ENCODE measurements around the gene DXO. TPM values are rescaled to one million over a fixed set of nuclear protein-coding genes. Genes with fewer than 3 reads are reported as not detected.

The DXO gene
- total and polyA plus RNA-seq, 8 donors: 16.2 to 28.3 (median 25.0) TPM

- H3K36me3 ChIP-seq: peaks cover 0 to 41% of the 10 kb centered on the region in 2 donors
- no peaks in the 10 kb centered on the region for H3K9me3 ChIP-seq
- no peaks in the 10 kb centered on the region for H3K27me3 ChIP-seq
- H3K4me3 ChIP-seq: peak overlapping the region; percentile 80 to 85
- intact Hi-C loops (cut with DNase I): no loop called here
- ATAC-seq: no peak
- DNase-seq: peak in 1 of 4 donors; percentile 65
- no peak for TF ChIP-seq CTCF (IDR thresholded peaks at IDR 0.05)
- peak overlapping the region; percentile 95 to 98 for H3K27ac ChIP-seq
- H3K4me1 ChIP-seq: peaks cover 21 to 38% of the 10 kb centered on the region in 2 donors
Measured at GRCh38 chr6:31971279-31971992, 502 bp downstream of the DXO start.

GRCh38 chr6:31970604-31971271, 1.2 kb downstream of the DXO start:
- no peaks in the 10 kb centered on the region for H3K9me3 ChIP-seq
- ATAC-seq (no peak), DNase-seq (peak in 1 of 4 donors; percentile 80)
- H3K27me3 ChIP-seq: no peaks in the 10 kb centered on the region
- no peak for TF ChIP-seq CTCF (IDR thresholded peaks at IDR 0.05)
- peak overlapping the region; percentile 80 to 85 for H3K4me3 ChIP-seq
- H3K4me1 ChIP-seq: peaks cover 21 to 38% of the 10 kb centered on the region in 2 donors
- H3K36me3 ChIP-seq: peaks cover 0 to 48% of the 10 kb centered on the region in 2 donors
- peak overlapping the region; percentile 95 to 98 for H3K27ac ChIP-seq
- intact Hi-C loops (cut with DNase I): no loop called here

DNA sequence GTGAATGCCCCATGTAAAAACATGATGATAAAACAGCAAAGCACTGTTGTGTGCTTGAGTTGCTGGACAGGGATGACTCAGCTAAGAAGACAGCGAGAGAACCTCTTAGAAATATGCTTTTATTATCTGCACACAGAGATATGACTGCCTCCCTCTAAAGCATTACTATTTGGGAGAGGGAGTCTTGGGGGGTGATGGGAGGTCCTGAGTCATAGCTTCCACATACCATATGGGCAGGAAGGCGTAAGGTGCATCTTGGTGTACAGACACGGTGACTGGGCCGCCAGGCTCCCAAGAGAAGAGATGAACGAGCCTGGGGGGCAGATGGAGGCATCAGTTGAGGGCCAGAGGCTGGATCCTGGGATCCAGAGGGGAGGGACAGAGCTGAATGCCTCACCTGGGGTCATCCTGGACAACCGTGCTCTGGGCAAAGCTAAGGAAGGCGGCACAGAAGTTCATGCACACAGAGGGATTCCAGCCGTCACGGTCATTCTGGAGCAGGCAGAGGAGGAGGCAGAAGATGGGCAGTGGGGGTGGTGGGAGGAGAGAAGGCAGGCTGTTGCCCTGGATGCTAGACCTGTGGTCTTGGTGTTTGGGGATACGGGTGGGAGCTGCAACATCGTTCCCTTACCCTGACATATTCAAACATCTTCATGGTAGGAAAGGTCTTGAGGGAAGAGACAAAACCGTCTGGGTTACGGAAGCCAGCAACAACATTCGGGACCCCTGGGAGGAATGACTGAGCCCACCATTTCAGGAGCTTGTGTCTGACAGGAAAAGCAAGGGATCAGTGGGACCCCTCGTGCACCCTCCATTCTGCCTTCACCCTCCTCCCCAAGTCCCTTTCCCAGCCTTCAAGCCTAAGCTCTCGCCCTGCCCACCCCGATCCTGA, 2.0 kb downstream of the DXO start:
- no peaks in the 10 kb centered on the region for H3K27me3 ChIP-seq
- TF ChIP-seq CTCF (IDR thresholded peaks at IDR 0.05): no peak
- H3K9me3 ChIP-seq: no peaks in the 10 kb centered on the region
- intact Hi-C loops (cut with DNase I): no loop called here
- H3K4me3 ChIP-seq: no peak overlapping the region
- DNase-seq (peak in 1 of 4 donors; percentile 32), ATAC-seq (no peak)
- peaks cover 21 to 38% of the 10 kb centered on the region in 2 donors for H3K4me1 ChIP-seq
- peaks cover 0 to 56% of the 10 kb centered on the region in 2 donors for H3K36me3 ChIP-seq
- no peak overlapping the region for H3K27ac ChIP-seq

DNA sequence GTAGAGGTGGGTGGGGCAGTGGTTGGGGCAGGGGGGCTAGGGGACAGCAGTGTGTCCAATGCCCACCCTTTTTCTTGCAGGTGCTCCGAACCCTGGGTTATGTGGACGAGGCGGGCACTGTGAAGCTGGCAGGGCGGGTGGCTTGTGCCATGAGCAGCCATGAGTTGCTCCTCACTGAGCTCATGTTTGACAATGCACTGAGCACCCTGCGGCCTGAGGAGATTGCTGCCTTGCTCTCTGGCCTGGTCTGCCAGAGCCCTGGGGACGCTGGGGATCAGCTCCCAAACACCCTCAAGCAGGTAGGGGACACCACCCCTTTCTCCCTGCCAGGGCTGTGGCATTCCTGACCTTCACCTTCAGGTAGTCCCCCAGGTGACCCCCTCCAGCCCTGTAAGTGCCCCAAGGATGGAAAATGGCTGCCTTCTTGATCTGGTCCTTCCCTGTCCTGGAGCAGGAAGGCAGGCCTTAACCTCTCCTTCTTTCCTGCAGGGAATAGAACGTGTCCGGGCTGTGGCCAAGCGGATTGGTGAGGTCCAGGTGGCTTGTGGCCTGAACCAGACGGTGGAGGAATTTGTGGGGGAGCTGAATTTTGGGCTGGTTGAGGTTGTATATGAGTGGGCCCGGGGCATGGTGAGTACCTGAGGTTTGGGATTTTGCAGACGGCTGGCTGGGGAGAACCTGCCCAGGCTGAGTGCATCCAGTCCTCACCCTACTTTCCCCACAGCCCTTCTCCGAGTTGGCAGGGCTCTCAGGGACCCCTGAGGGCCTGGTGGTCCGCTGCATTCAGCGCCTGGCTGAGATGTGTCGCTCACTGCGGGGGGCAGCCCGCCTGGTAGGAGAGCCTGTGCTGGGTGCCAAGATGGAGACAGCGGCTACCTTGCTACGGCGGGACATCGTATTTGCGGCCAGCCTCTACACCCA, 2.9 kb downstream of the DXO start:
- Histone ChIP-seq H3K36me3 (peaks cover 0 to 65% of the 10 kb centered on the region in 2 donors), H3K9me3 (no peaks in the 10 kb centered on the region), H3K27me3 (no peaks in the 10 kb centered on the region), H3K4me3 (no peak overlapping the region), H3K27ac (no peak overlapping the region), H3K4me1 (peaks cover 21 to 38% of the 10 kb centered on the region in 2 donors)
- ATAC-seq (no peak), DNase-seq (peak in 1 of 4 donors; percentile 43)
- TF ChIP-seq CTCF (IDR thresholded peaks at IDR 0.05): no peak
- intact Hi-C loops (cut with DNase I): no loop called here
